Brain pericyte (primary cell): ENCODE measurements around the gene ZNF570.

Experiments used
- DNase-seq: peaks from one replicate; pipeline ENCODE4 v3.0.0-alpha.2; 2012; ENCODE audit warnings: low read depth, low spot score

The ZNF570 gene

DNA sequence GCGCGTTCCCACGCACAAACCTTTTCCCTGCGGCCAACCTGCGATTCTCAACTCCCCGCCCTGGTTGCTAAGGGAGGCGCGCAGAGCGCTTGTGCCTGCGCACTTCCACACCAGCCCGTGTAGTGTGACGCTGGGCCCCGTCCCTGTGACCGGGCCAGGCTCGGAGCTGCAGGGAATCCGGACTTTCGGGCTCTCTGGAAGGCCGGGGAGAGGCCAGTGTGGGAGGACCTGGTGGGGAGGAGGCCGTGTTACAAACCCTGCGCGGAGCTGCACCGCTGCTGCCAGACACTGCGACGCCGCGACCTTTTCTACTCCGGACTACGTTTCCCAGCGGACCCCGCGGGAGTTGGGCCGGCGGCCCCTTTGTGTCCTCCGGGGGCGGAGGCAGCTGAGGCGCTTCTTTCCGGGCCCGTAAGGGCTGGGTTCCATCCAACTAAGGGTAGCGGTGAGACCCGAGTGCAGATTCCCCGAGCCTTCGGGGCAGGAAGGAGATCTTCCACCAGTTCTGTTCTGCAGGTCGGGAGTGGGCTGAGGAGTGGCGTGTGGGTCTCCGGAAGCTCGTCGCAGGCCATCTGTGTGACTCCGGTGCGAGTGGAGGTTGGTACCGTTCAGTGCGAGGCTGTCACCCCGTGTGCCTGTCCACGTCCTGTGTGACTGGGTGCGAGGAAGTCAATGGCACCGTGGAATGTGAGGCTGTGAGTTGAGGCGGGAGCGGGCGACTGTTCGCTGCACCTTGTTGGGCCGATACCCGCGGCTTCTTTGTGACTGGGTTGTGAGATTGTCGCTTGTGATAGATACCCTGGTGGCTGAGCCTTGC, at the start of gene ZNF570:
Gene ZNF570, plus strand, starts transcription at position 396 of the 817 bp plus-strand sequence. CDS start 999 bp downstream, outside the sequence.
- DNase-seq: peak; percentile 62

DNA sequence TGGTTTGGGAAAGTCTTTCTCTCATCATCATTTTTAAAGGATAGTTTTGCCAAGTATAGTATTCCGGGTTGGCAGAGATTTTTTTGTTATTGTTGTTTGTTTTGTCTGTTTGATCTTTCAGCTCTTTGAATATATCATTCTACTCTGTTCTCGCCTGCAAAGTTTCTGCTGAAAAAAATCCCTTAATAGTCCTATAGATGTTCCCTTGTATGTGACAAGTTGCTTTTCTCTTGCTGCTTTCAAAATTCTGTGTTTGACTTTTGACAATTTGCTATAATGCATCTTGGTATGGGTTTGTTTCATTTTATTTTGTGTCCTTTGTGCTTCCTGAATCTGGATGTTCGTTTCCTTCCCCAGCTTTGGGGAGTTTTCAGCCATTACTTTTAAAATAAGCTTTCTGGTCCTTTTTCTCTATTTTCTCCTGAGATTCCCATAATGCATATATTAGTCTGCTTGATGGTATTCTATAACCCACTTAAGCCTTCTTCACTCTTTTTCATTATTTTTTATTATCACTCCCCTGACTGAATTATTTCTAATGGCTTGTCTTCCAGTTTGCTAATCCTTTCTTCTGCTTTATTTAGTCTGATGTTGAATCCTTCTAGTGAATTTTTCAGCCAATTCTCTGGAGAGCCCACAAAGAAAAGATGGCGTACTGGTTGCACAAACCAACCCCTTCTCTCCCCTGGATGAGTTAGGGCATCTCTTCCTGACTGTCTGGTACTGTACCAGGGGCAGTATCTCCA, 16.5 kb upstream of the ZNF570 start:
- DNase-seq: no peak

DNA sequence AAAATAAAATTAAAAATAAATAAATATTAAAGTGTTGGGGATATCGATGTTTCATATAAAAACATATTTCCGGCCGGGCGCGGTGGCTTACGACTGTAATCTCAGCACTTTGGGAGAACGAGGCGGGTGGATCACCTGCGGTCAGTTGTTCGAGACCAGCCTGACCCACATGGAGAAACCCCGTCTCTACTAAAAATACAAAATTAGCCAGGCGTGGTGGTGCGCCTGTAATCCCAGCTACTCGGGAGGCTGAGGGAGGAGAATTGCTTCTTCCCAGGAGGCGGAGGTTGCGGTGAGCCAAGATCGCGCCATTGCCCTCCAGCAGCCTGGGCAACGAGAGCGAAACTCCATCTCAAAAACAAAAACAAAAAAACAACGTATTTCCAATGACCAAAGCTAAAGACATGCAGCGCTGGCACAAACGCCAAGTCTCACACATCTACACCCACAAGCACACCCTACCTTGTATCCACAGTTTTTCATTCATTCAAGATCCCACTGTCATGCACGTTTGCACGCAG, 2.8 kb upstream of the ZNF570 start:
- DNase-seq: no peak

DNA sequence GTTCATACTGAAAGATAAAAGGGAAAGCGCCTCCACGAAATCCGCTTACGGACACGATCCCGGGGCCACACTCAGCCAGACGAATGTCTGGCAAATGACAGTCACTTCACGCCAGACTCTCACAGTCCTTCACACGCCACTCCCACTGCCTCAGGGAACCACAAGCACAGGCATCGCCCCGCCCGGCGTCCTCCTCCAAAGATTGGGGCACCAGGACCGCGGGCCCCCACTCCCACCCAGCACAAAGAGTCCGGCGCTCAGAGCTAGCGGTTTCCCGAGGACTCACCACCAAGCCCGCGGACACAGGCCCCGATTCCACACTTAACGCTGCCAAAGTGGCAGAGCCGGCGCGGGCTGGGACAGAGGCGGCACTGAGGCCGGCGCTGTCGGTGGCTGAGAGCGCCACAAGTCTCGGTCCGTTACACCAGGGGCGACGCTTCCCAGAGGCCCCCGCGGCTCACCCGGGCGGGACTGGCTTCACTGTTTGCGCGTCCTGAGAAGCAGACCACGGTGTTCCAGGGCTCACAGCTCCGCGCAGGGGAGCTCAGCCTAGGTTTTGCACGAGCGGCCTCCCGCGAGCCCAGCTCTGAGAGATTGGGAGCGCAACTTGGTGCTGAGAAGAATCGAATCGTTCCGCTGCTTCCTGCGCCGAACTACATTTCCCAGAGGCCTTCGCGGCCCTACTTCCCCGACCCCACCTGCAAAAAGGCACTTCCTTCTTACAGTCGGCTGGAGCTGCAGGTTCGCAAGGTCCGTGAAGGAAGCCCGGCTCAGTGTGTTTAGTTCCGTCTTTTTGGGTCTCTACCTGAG, 2.2 kb upstream of the ZNF570 start, which contains the start of gene ZNF569:
Gene ZNF569, minus strand, starts transcription at position 647 of the 810 bp plus-strand sequence. CDS start 22,523 bp downstream, outside the sequence.
- DNase-seq: peak; percentile 76

DNA sequence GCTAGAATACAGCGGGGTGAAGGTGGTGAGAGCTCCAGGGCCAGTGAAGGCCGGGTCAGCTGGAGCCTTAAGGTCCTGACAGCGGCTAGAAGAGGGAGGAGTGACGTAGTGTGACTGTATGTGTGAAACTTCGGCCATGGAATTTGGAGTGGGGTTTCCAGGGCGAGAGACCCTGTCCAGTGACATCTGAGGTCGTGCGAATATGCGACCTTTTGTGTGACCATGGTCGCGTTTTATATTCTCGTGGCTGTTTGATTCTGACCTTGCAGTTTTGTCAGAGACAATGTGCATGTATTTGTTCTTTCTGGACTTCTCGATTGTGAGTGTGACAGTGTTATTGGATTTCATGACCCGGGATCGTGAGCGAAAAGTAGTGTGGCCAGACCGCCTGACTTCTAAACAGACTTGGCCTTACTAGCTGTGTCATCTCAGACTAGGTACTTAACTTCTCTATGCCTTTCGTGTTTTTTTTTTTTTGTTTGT, 1.5 kb upstream of the ZNF570 start:
- peak; percentile 0 for DNase-seq

DNA sequence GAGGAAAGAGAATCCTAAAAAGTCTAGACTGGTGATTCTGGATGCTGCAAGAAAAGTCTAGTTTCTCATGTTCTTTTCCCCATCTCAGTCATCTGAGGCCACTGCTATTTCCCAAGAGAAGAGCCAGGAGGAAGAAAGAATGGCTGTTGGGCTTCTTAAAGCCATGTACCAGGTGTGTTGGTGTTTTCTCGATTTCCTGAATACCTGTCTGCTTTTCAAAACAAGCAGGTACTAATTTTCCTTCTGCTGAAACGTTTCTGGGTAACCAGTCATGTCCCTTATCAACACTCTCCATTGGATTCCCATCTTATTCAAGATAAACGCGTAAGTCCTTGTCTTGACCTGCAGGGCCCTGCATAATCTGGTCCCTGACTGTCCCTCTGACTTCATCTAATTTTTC, 1.1 kb downstream of the ZNF570 start:
- no peak for DNase-seq

DNA sequence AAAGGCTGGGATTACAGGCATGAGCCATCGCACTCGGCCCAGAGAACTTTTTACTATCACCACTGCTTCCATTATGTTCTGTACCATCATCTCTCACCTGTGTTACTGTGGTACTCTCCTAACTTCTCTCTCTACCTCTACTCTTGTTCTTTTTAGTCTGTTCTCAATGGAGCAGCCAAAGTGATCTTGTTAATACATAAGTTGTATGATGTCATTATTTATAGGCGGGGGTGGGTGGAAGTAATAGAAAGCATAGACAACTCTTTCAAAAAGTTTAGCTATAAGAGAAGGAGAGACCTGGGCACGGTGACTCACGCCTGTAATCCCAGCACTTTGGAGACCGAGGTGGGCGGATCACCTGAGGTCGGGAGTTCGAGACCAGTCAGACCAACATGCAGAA, 3.0 kb downstream of the ZNF570 start:
- DNase-seq: no peak

DNA sequence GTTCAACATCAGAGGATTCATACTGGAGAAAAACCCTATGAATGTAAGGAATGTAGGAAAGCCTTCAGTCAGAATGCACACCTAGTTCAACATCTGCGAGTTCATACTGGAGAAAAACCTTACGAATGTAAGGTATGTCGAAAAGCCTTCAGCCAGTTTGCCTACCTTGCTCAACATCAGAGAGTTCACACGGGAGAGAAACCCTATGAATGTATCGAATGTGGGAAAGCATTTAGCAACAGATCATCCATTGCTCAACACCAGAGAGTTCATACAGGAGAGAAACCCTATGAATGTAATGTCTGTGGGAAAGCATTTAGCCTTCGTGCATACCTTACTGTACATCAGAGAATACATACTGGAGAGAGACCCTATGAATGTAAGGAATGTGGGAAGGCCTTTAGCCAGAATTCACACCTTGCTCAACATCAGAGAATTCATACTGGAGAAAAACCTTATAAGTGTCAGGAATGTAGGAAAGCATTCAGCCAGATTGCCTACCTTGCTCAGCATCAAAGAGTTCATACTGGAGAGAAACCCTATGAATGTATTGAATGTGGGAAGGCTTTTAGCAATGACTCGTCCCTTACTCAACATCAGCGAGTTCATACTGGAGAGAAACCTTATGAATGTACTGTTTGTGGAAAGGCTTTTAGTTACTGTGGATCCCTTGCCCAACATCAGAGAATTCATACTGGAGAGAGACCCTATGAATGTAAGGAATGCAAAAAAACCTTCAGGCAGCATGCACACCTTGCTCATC, 15.4 kb downstream of the ZNF570 start:
- no peak for DNase-seq

DNA sequence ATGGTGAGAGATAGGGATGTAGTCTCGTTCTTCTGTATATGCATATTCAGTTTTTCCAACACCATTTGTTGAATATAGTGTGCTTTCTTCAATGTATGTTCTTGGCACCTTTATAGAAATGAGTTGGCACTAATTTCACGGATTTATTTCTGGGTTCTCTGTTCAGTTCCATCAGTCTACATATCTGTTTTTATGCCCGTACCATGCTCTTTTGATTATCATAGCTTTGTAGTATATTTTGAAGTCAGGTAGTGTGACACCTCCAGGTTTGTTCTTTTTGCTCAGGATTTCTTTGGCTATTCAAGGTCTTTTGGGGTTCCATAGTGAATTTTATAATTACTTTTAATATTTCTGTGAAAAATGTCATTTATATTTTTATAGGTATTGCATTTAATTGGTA, 23.1 kb downstream of the ZNF570 start:
- no peak for DNase-seq

DNA sequence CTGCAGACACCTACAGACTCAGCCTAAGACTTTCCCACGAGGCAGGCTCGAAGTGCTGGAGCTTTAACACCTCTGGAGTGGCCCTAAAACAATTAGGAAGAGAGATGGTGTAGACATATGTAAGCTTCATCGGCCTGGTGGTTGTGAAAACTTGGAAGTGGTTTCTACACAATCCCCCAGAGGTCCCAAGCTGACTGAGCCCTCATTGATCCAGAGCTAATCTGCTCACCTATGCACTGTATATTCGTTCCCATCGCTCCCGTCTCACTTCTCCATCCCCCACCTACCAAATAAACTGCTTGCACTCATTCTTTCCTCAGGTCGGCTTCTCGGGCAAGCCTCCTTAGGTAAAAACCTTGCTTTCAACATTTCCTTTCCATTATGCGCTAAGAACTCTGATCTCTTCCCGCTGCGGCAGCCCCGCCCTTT, 36.8 kb downstream of the ZNF570 start:
- no peak for DNase-seq

DNA sequence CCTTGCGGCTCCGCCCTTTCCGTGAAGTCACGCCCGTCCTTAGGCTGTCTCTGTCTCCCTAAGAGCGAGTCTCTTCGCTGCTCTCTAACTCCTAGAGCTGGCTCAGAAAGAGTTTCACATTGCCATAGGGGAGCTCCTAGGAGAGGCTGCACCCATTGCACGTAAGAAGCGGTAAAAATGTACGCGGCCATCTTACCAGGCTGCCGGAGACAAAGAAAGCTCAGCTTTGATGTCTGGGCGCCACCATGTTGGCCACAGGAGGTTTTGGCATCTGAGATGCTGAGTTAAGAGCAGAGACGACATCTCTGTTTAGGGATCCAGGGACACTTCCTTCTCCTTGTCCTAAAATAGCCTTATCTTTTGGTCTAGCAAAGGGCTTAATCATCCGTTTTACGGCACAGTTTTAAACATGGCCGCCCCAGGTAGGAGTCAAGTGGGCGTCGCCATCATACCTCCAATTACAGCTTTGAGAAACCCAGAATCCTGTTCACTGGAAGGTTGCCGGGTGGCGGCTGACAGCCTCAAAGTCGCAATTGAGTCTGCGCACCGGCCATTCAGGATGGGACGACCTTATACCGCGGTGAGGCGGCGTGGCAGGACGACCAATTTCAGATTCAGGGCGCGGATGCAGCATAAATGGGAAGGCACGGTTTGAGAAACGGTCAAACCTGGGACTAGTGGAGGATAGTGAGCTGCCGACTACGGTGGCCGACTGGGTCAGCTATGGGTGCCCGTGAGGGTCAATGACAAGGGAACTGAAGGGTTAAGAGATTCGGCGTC, 37.4 kb downstream of the ZNF570 start, which contains the start of gene ZNF793:
Gene ZNF793, plus strand, starts transcription at position 553 of the 780 bp plus-strand sequence. CDS start 16,501 bp downstream, outside the sequence.
- peak; percentile 22 for DNase-seq

DNA sequence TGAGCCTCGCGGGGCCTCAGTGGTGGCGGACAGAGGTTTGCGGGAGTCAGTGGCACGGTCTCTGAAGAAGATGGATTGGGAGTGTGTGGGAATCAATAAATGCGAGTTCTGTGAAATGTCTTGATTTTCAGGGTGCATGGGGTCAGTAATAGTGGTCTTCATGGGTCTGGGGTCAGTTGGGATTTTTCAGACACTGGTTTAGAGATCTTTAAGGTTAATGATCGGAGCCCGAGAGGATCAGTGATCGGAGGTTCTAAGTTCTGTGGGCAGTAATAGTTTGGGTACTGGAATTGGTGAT, 38.0 kb downstream of the ZNF570 start:
- DNase-seq: no peak

DNA sequence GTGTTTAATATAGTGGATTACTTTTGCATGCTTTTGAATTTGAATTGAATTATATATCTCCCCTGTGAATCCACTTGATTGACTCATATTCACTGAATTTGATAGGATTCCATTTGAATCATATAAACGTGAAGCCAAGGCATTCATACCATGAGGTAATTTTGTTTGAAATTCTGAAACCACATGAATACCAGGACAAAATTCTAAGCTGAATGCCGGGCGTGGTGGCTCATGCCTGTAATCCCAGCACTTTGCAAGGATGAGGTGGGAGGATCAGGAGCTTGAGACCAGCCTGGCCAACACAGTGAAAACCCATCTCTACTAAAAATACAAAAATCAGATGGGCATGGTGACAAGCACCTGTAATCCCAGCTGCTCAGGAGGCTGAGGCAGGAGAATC, 42.0 kb downstream of the ZNF570 start:
- DNase-seq: no peak

DNA sequence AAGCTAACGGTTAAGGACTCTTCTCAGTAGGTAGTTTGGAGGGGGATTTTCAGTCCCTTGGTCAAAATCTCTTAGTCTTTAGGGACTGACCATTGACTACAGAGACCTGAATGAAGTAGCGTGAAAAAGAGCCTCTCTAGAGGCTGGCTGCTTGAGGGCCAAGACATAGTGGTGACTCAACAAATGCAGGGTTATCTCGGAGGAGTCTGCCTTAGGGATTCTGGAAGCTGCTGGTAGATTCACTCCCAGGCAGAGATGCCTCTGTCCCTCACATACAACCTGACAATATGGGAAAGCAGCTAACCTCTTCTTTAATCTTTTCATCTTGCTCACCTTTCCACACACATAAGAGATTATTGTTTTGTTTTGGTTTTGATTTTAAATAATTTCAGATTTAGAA, 42.7 kb downstream of the ZNF570 start:
- no peak for DNase-seq

DNA sequence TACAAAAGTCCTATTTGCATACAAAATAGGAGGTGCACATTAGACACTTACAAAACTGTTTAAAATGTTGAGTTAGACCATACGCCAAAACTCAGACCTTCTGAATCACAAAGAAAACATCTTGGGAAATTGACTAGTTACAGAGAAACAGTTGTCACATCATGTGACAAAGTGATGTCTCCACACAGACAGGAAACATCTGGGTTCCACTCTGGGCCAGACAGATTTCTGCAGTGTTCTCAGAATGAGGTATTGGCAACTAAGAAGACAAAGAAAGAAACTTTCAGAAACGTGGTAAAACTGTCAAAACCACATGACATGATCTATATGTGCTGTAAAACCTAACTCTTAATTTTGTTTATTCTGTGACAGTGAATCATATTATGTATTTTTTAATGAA, 44.2 kb downstream of the ZNF570 start:
- DNase-seq: no peak

DNA sequence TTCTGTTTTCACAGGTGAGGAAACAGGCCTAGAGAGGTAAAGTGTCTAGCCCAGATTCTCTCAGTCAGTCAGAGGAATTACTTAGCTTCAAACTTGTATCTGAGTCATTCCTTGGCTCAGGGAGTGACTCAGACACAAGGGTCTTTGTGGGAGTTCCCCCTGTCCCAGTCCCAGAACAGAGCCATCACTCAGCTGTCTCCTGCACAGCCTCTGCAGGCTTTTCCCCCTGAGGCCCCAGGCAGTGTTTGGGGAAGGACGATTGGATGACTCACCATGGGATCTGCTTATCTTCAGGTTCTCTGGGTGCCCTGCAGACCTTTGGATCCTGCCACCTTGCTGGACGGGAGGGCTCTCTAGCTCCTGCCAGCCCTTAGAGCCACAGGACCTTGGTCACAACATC, 50.7 kb downstream of the ZNF570 start:
- no peak for DNase-seq

DNA sequence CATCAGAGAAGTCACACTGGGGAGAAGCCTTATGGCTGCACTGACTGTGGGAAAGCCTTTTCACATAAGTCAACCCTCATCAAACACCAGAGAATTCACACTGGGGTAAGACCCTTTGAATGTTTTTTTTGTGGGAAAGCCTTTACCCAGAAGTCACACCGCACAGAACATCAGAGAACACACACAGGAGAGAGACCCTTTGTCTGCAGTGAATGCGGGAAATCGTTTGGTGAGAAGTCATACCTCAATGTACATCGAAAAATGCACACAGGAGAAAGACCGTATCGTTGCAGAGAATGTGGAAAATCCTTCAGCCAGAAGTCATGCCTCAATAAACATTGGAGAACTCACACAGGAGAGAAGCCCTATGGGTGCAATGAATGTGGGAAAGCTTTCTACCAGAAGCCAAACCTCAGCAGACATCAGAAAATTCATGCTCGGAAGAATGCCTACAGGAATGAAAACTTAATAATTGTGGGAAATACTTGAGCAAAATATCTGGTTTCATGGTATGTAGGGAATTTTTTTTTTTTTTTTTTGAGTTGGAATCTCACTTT, 68.3 kb downstream of the ZNF570 start:
- DNase-seq: no peak
